Measurements from ENCODE around the gene GSTO2.
A peak's percentile ranks its signal among the peaks of the same experiment; 100 is the strongest.

GSTO2 gene

DNA sequence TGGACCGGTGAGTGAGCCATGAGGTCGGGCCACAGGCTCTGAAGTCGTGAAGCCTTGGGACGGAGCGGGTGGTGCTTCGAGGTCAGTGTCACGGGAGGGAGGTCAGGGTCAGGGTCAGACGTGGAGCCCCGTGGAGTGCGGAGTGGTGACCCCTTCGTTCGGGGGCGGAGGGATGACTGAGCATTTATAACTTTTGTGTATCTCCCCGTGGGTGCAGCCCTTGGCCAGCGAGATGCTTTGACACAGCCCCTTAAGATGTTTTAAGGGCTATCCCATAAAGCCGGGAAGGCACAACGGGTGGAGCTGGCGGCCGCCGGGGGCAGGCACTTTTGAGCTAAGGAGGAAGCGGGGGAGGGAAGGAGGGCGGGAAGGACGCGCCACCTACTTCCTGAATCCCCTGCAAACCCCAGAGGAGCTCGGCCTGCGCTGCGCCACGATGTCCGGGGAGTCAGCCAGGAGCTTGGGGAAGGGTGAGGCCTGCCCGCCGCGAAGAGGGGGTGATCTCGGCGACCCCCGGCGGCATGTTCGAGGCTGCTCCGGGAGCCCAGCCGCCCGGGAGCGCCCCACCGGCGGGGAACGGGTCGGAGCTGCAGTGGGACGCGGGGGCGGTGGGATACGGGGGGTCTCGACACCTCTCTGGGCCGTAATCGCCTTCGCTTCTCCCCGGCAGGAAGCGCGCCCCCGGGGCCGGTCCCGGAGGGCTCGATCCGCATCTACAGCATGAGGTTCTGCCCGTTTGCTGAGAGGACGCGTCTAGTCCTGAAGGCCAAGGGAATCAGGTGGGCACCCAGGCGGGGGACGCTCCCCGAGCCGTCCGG lies 14.3 kb upstream of the GSTO2 start, which contains the start of gene GSTO1:
Gene GSTO1 (plus strand): TSS at position 400 of the 818 bp plus-strand sequence. CDS start 37 bp downstream, at position 437.
- peak; percentile 55 for DNase-seq

DNA sequence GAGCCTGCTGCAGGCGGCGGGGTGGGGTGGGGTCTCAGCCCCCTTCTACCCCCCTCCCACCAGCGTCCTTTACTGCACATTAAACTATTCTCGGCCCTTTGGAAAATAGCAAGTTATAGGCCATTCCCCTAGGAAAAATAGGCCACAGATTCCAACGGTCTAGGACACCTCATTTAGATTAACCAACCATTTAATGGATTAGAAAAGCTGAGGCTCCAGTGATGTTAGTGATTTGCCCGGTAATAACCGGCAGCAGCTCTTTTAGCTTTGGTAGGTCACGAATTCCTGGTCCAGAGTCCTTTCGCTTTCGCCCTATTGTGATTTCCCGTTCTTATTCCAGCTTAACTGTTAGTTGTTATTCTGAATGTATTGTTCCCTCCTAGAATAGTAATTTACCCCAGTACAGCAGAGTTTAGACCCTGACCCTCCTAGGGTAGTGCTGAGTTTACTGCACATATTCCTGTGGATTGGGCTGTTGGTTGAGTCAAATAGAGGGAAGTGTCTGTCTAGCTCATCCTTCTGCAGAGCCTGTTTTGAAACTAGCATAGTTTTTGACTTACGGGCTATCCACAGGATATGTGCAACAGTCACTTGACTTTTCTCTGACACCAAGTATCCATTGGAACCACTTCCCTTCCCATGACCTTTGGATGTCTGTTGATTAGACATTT lies 13.5 kb upstream of the GSTO2 start:
- no peak for DNase-seq

- DNase-seq, result no peak
These were observed 12.5 kb upstream of the GSTO2 start for GRCh38 chr10:104256335-104256961.

DNA sequence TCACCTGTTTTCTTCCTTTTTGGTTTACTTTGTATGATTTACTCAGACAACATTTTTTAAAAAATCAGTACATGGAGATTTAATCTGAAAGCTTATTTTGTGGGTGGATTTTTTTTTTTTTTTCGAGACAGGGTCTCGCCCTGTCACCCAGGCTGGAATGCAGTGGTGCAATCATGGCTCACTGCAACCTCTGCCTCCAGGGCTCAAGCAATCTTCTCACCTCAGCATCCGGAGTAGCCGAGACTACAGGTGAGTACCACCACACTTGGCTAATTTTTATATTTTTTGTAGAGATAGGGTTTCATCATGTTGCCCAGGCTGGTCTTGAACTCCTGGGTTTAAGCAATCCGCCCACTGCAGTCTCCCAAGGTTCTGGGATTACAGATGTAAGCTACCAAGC lies 11.7 kb upstream of the GSTO2 start:
- DNase-seq, result no peak

- no peak for DNase-seq
These were observed 10.8 kb upstream of the GSTO2 start for GRCh38 chr10:104258209-104258608.

DNA sequence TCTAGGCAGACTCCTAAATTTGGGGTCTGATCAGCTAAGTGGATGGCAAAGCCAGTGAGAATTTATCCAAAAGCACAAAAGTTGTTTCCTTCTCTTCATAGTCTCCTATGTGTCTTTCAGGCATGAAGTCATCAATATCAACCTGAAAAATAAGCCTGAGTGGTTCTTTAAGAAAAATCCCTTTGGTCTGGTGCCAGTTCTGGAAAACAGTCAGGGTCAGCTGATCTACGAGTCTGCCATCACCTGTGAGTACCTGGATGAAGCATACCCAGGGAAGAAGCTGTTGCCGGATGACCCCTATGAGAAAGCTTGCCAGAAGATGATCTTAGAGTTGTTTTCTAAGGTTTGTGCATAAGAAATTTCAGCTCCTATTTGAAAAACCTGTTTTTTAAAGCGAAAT lies 9.5 kb upstream of the GSTO2 start:
- DNase-seq, result no peak

- no peak for DNase-seq
These were observed 8.8 kb upstream of the GSTO2 start for GRCh38 chr10:104259999-104260774.

GRCh38 chr10:104260775-104261115 lies 8.2 kb upstream of the GSTO2 start:
- no peak for DNase-seq

DNA sequence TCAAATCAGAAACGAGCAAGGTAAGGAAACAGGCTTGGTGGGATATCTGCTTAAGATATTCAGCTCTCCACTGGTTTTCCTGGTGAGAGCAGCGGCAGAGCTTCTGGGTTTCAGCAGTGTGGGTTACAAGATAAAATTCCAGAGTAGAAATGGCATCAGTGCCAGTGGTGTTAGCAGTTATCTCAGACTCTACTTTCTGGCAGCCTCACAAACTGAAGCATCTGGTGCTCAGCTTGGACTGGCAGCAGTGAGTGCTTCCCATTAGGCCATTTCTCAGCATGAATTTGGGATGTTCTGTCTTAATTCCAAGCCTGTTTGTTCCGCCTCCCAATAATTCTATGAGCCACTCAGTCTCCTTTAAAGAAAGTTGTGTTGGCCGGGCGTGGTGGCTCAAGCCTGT lies 6.9 kb upstream of the GSTO2 start:
- DNase-seq, result no peak

GRCh38 chr10:104264783-104265182 lies 4.2 kb upstream of the GSTO2 start:
- no peak for DNase-seq

GRCh38 chr10:104267721-104268404 lies 1.1 kb upstream of the GSTO2 start:
- peak; percentile 66 for DNase-seq

GRCh38 chr10:104268405-104268712 lies 625 bp upstream of the GSTO2 start:
- DNase-seq, result no peak

- DNase-seq, result no peak
These were observed 4.3 kb downstream of the GSTO2 start for GRCh38 chr10:104273286-104273685.

GRCh38 chr10:104273899-104274575 lies 5.1 kb downstream of the GSTO2 start:
- no peak for DNase-seq

DNA sequence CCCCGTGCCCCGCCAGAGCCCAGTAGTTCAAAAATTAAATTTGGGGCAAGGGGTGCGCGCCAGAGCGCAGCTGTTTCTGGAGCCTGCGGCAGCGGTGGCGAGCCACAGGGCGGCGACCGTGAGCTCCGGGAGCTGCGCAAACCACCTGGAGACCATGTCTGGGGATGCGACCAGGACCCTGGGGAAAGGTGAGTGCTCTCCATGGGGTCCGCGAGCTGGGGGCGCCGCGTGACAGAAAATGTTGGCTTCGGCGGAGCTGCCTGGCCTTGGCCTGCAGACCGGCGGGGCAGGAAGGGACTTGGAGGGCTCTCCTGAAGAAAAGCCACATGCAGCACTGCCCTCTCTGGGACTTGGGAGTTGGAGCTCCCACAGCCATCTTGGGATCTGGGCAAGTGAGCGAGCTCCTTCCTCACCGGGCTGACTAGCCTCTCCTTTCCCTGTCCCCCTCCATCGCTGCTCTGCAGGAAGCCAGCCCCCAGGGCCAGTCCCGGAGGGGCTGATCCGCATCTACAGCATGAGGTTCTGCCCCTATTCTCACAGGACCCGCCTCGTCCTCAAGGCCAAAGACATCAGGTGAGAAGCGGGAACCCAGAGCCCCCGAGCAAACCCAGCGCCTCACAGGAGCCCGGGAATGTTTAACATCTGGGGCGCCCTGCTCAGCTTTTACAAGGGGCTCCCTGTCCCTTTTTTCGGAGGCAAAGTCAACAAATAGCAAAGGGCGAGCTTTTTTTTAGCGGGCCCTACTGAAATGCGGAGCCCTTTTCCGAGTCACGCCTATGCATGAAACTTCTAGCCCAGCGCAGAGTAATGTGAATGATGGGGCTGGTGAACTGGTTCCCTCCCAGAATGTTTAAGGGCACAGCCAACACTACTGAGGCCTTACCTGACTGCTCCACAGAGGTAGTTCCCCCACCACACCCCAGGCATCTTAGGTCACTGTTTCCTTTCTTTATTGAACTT lies 6.1 kb downstream of the GSTO2 start:
- peak; percentile 51 for DNase-seq

GRCh38 chr10:104276192-104276591 lies 7.2 kb downstream of the GSTO2 start:
- DNase-seq, result no peak

- DNase-seq, result no peak
These were observed 8.8 kb downstream of the GSTO2 start for GRCh38 chr10:104277785-104278184.

GRCh38 chr10:104279550-104280259 lies 10.7 kb downstream of the GSTO2 start:
- no peak for DNase-seq

DNA sequence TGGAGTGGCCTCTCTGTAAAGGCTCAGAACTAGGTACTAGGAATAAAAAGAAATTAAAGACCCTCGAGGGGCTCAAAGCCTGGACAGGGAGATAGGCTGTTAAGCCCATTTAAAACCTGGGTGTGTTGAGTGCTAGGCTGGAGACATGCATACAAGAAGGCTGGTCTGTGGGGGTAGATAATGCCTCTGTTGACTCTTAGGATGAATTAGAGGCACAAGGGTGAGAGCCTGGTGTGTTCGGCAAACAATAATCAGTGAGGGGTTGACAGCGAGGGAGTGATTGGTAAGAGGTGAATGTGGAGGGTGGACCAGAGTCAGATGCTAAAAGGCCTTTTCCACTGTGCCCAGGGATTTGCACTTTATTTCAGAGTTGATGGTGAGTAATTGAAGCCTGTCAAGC lies 12.7 kb downstream of the GSTO2 start:
- no peak for DNase-seq

DNA sequence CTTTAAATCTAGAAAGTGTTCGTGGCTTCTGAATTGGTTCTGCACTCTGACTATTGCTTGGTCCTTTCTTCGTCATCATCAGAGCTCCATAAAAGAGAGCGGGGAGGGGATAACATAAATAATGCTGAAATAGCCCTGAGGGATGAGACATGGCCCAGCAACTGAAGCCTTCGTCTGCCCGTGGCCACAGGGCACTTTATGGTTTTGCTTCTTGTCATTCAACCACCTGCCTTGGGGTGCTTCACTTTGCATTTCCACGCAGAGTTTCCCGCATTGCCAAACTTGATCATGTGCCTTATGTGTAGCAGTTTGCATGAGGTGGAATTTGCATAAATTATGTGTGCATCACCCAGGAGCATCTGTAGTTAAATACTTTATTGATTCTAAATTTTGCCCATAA lies 15.9 kb downstream of the GSTO2 start:
- DNase-seq, result no peak

All from activated naive CD4-positive, alpha-beta T cell treated with Interleukin-2 at 50 U/mL for 16 hours (primary cell).